PFSK-1 (cell line): ENCODE measurements around the gene MICU1.

Experiments
- FOXP2 ChIP-seq: optimal IDR thresholded peaks from 2 replicates; pipeline ENCODE3; 2011; ENCODE audit warnings: borderline replicate concordance, control low read depth, inconsistent platforms; ENCODE audit not compliant: insufficient read depth; ENCODE audit errors: extremely low read length, extremely low read depth
- POLR2AphosphoS5 ChIP-seq: IDR thresholded peaks from 2 replicates; pipeline ENCODE4 v1.6.1; 2012; ENCODE audit warnings: low read depth, mild to moderate bottlenecking, control low read depth, low read length, moderate library complexity
- REST ChIP-seq, 2 experiments: IDR thresholded peaks; 2 replicates each; pipeline versions ENCODE4 v1.6.1 to v1.8.0; 2011 to 2012; ENCODE audit warnings: low read depth in 2 of 2, low read length in 2 of 2, control low read depth in 1 of 2, inconsistent platforms in 1 of 2, mild to moderate bottlenecking in 1 of 2, moderate library complexity in 1 of 2; ENCODE audit not compliant: insufficient read depth in 1 of 2
- SIN3A ChIP-seq: IDR thresholded peaks from 2 replicates; pipeline ENCODE4 v1.6.1; 2012; ENCODE audit warnings: mild to moderate bottlenecking, low read length, moderate library complexity, borderline replicate concordance; ENCODE audit not compliant: insufficient read depth
- TAF1 ChIP-seq: IDR thresholded peaks from 2 replicates; pipeline ENCODE4 v1.6.1; 2012; ENCODE audit warnings: low read length, control low read depth, borderline replicate concordance; ENCODE audit not compliant: insufficient read depth

MICU1 gene

GRCh38 chr10:72421885-72422540 lies 203.9 kb downstream of the MICU1 start:
- no peak for TF ChIP-seq POLR2AphosphoS5
- no peak for TF ChIP-seq SIN3A
- no peak for TF ChIP-seq REST (IDR thresholded peaks at IDR 0.05; ENCODE audit: insufficient read depth in 1 of 2, low read depth in 2 of 2, low read length in 2 of 2)
- no peak for TF ChIP-seq FOXP2
- no peak for TF ChIP-seq TAF1

GRCh38 chr10:72419241-72419640 lies 206.6 kb downstream of the MICU1 start:
- TF ChIP-seq REST (IDR thresholded peaks at IDR 0.05; ENCODE audit: insufficient read depth in 1 of 2, low read depth in 2 of 2, low read length in 2 of 2), result no peak
- TF ChIP-seq POLR2AphosphoS5, result no peak
- no peak for TF ChIP-seq TAF1

- TF ChIP-seq FOXP2 (no peak), SIN3A (no peak), TAF1 (no peak), REST (IDR thresholded peaks at IDR 0.05; ENCODE audit: insufficient read depth in 1 of 2, low read depth in 2 of 2, low read length in 2 of 2) (no peak), POLR2AphosphoS5 (no peak)
Observed at GRCh38 chr10:72418679-72419078, 207.2 kb downstream of the MICU1 start.

- TF ChIP-seq SIN3A, result no peak
- no peak for TF ChIP-seq FOXP2
- TF ChIP-seq REST (IDR thresholded peaks at IDR 0.05; ENCODE audit: insufficient read depth in 1 of 2, low read depth in 2 of 2, low read length in 2 of 2), result no peak
- no peak for TF ChIP-seq POLR2AphosphoS5
- TF ChIP-seq TAF1, result no peak
Observed at GRCh38 chr10:72417971-72418370, 207.9 kb downstream of the MICU1 start.

- TF ChIP-seq POLR2AphosphoS5 (no peak), FOXP2 (no peak), REST (IDR thresholded peaks at IDR 0.05; ENCODE audit: insufficient read depth in 1 of 2, low read depth in 2 of 2, low read length in 2 of 2) (no peak), TAF1 (no peak), SIN3A (no peak)
Observed at GRCh38 chr10:72416661-72417060, 209.2 kb downstream of the MICU1 start.
